Measurements from ENCODE around the gene TFCP2L1.
"Not testable (repeated sequence)": the region's sequence is repeated elsewhere in the genome, so short reads cannot be mapped to it uniquely, and the experiment has no call there.

Gene TFCP2L1

GRCh38 chr2:121284463-121285449 lies at the start of gene TFCP2L1:
TFCP2L1 (minus strand) TSS chr2:121285202; CDS start chr2:121285109, 93 bp downstream.
- H3K4me3 ChIP-seq (ENCODE audit: control insufficient read depth, low read depth, low read length) = no peak within 1 kb of the TSS
- DNase-seq (ENCODE audit: low read depth) = no peak
- no peak for TF ChIP-seq CTCF (conservative IDR thresholded peaks at IDR 0.05; ENCODE audit: control insufficient read depth, insufficient read depth, low read depth, low read length)

- no peak overlapping the region for H3K4me3 ChIP-seq (ENCODE audit: control insufficient read depth, low read depth, low read length)
- no peak for TF ChIP-seq CTCF (conservative IDR thresholded peaks at IDR 0.05; ENCODE audit: control insufficient read depth, insufficient read depth, low read depth, low read length)
- no peak for DNase-seq (ENCODE audit: low read depth)
These were observed 49.0 kb upstream of the TFCP2L1 start for GRCh38 chr2:121333834-121334558.

- no peak overlapping the region for H3K4me3 ChIP-seq (ENCODE audit: control insufficient read depth, low read depth, low read length)
- DNase-seq (ENCODE audit: low read depth) = no peak
- no peak for TF ChIP-seq CTCF (conservative IDR thresholded peaks at IDR 0.05; ENCODE audit: control insufficient read depth, insufficient read depth, low read depth, low read length)
These were observed 48.2 kb upstream of the TFCP2L1 start for GRCh38 chr2:121333231-121333630.

GRCh38 chr2:121331324-121331723 lies 46.3 kb upstream of the TFCP2L1 start:
- not testable (repeated sequence) for H3K4me3 ChIP-seq (ENCODE audit: control insufficient read depth, low read depth, low read length); DNase-seq (ENCODE audit: low read depth)

- no peak for DNase-seq (ENCODE audit: low read depth)
- no peak overlapping the region for H3K4me3 ChIP-seq (ENCODE audit: control insufficient read depth, low read depth, low read length)
- no peak for TF ChIP-seq CTCF (conservative IDR thresholded peaks at IDR 0.05; ENCODE audit: control insufficient read depth, insufficient read depth, low read depth, low read length)
These were observed 45.9 kb upstream of the TFCP2L1 start for GRCh38 chr2:121330921-121331320.

GRCh38 chr2:121329786-121330185 lies 44.8 kb upstream of the TFCP2L1 start:
- DNase-seq (ENCODE audit: low read depth) = no peak
- TF ChIP-seq CTCF (conservative IDR thresholded peaks at IDR 0.05; ENCODE audit: control insufficient read depth, insufficient read depth, low read depth, low read length) = no peak
- no peak overlapping the region for H3K4me3 ChIP-seq (ENCODE audit: control insufficient read depth, low read depth, low read length)

GRCh38 chr2:121326628-121327027 lies 41.6 kb upstream of the TFCP2L1 start:
- TF ChIP-seq CTCF (conservative IDR thresholded peaks at IDR 0.05; ENCODE audit: control insufficient read depth, insufficient read depth, low read depth, low read length) = no peak
- H3K4me3 ChIP-seq (ENCODE audit: control insufficient read depth, low read depth, low read length) = no peak overlapping the region
- no peak for DNase-seq (ENCODE audit: low read depth)

Data from fibroblast of mammary gland (primary cell).